ENCODE results near the gene AJAP1.

DNA sequence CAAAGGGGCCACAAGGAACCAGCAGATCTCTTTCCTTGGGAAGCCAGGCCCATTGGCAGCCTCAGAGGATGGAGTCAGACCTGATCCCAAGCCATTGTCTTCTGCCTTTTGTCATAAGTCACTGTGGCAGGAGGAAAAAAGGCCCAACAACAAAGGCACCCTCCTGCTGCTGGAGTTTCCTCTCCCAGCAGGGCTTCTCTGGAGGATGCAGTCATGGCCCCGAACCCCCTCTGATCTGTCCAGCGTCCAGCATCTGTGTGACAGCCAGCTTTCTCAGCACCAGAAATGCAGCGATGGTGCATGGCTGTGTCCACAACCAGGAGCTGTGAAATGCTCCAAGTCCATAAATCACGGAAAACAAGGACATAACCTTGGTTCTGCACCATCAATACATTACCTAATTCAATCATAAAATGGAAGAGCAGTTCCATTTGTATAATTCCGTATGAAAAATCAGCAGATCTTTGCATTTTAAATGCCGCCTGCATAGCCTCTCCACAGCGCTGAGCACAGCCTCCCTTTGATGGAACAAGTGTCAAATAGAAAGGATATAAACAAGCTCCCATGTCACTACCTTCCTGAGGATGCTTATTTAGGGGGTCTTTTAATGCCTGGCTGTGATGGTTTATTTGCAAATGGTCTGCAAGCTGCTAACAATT is 30.6 kb downstream of the AJAP1 start:
- TF ChIP-seq, protein P1, sequence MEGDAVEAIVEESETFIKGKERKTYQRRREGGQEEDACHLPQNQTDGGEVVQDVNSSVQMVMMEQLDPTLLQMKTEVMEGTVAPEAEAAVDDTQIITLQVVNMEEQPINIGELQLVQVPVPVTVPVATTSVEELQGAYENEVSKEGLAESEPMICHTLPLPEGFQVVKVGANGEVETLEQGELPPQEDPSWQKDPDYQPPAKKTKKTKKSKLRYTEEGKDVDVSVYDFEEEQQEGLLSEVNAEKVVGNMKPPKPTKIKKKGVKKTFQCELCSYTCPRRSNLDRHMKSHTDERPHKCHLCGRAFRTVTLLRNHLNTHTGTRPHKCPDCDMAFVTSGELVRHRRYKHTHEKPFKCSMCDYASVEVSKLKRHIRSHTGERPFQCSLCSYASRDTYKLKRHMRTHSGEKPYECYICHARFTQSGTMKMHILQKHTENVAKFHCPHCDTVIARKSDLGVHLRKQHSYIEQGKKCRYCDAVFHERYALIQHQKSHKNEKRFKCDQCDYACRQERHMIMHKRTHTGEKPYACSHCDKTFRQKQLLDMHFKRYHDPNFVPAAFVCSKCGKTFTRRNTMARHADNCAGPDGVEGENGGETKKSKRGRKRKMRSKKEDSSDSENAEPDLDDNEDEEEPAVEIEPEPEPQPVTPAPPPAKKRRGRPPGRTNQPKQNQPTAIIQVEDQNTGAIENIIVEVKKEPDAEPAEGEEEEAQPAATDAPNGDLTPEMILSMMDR (IDR thresholded peaks at IDR 0.05; ENCODE audit: poor library complexity), result no peak
- no peak for TF ChIP-seq EZH2 (IDR thresholded peaks at IDR 0.05; ENCODE audit: borderline replicate concordance)
- TF ChIP-seq EZH2phosphoT487 (IDR thresholded peaks at IDR 0.05; ENCODE audit: low read depth, severe bottlenecking, unreplicated experiment), result no peak
